Activated CD4-positive, CD25-positive, alpha-beta regulatory T cell treated with anti-CD3 and anti-CD28 coated beads, Interleukin-2, amount 50 U/mL, for 24 hours (primary cell): ENCODE results near the gene HAGH.
A peak's percentile ranks its signal among the peaks of the same experiment; 100 is the strongest.
"Not testable (repeated sequence)": the region's sequence is repeated elsewhere in the genome, so short reads cannot be mapped to it uniquely, and the experiment has no call there.

Experiments used
- ATAC-seq, 2 donors: fragments of 150-1000 bp; cut with Tn5 transposase; one replicate each; pipeline ENCODE4 v1.10.0; 2021; ENCODE audit warnings: mild to moderate bottlenecking in 1 of 2, moderate library complexity in 1 of 2

The HAGH gene

GRCh38 chr16:1826691-1827573 is at the start of gene HAGH, which contains the start of gene FAHD1:
Gene HAGH, minus strand, starts transcription at chr16:1826825. Its CDS starts 38 bp downstream, at chr16:1826787.
Gene FAHD1, plus strand, starts transcription at chr16:1827206. Its CDS starts 33 bp downstream, at chr16:1827239.
- peak; percentile 87 to 90 for ATAC-seq

GRCh38 chr16:1876066-1876465 is 49.4 kb upstream of the HAGH start:
- not testable (repeated sequence) for ATAC-seq

- no peak for ATAC-seq
Measured at GRCh38 chr16:1874854-1875253, 48.2 kb upstream of the HAGH start.

- no peak for ATAC-seq
Measured at GRCh38 chr16:1871974-1872635, 45.5 kb upstream of the HAGH start, which contains the start of gene MEIOB. Gene MEIOB, minus strand, starts transcription at chr16:1872164. Its CDS starts 3,989 bp downstream, at chr16:1868175.

GRCh38 chr16:1870365-1871082 is 43.9 kb upstream of the HAGH start:
- peak in 1 of 2 donors; percentile 13 for ATAC-seq

GRCh38 chr16:1865902-1866690 is 39.5 kb upstream of the HAGH start:
- ATAC-seq = no peak

GRCh38 chr16:1863681-1864460 is 37.2 kb upstream of the HAGH start:
- no peak for ATAC-seq

- no peak for ATAC-seq
Measured at GRCh38 chr16:1862394-1862793, 35.8 kb upstream of the HAGH start.

- no peak for ATAC-seq
Measured at GRCh38 chr16:1861730-1862129, 35.1 kb upstream of the HAGH start.

GRCh38 chr16:1859650-1860049 is 33.0 kb upstream of the HAGH start:
- no peak for ATAC-seq

- no peak for ATAC-seq
Measured at GRCh38 chr16:1858189-1858865, 31.7 kb upstream of the HAGH start.

- ATAC-seq = no peak
Measured at GRCh38 chr16:1857433-1858097, 30.9 kb upstream of the HAGH start.

GRCh38 chr16:1851793-1852192 is 25.2 kb upstream of the HAGH start:
- ATAC-seq = no peak

GRCh38 chr16:1850981-1851380 is 24.4 kb upstream of the HAGH start:
- ATAC-seq = no peak

- ATAC-seq = no peak
Measured at GRCh38 chr16:1846416-1846815, 19.8 kb upstream of the HAGH start.

GRCh38 chr16:1845985-1846384 is 19.4 kb upstream of the HAGH start:
- ATAC-seq = no peak

- ATAC-seq = no peak
Measured at GRCh38 chr16:1839554-1839953, 12.9 kb upstream of the HAGH start.

GRCh38 chr16:1834096-1834495 is 7.5 kb upstream of the HAGH start:
- no peak for ATAC-seq

GRCh38 chr16:1832838-1833454 is 6.3 kb upstream of the HAGH start:
- no peak for ATAC-seq
